H1 (cell line): ENCODE data around the gene UTP14C. TPM values are rescaled to one million over a fixed set of nuclear protein-coding genes. Genes with fewer than 3 reads are reported as not detected.

Source experiments
- CTCF ChIA-PET: fragments of 300-600 bp; sonication (Branson Sonifier 250); formaldehyde crosslinking; loops from one replicate; lab custom pipeline; 2021; ENCODE audit not compliant: partially characterized antibody; lab: Charles Lee
- POLR2A ChIA-PET: fragments of 300-600 bp; sonication (Branson Sonifier 250); formaldehyde crosslinking; loops from one replicate; lab custom pipeline; 2021; ENCODE audit warnings: inconsistent platforms; ENCODE audit not compliant: partially characterized antibody; lab: Charles Lee
- DNase-seq, 2 experiments: peaks; one replicate each; pipeline versions ENCODE4 v3.0.0 to v3.0.0-alpha.2; 2010 to 2022; ENCODE audit warnings: low spot score in 2 of 2, low read depth in 1 of 2, mixed read lengths in 1 of 2
- FAIRE-seq: peaks from 2 replicates; lab custom pipeline; 2011; peaks lifted over from hg19 to GRCh38; lab: Jason Lieb, UNC
- H2AFZ ChIP-seq: 2 replicates; pipeline ENCODE4 v1.8.1; 2012; ENCODE audit warnings: low read length, inconsistent platforms
- H2AK5ac ChIP-seq: 2 replicates; pipeline ENCODE4 v1.6.1; 2013; ENCODE audit warnings: low read depth, low read length
- H2BK120ac ChIP-seq: replicated peaks from 2 replicates; pipeline ENCODE3; 2013; ENCODE audit warnings: low read depth, low read length, inconsistent platforms
- H2BK12ac ChIP-seq: 2 replicates; pipeline ENCODE4 v1.6.1; 2013; ENCODE audit warnings: low read depth, low read length
- H2BK15ac ChIP-seq: 2 replicates; pipeline ENCODE4 v1.6.1; 2013; ENCODE audit warnings: low read length
- H2BK20ac ChIP-seq: 2 replicates; pipeline ENCODE4 v1.6.1; 2013; ENCODE audit warnings: low read length
- H2BK5ac ChIP-seq: 2 replicates; pipeline ENCODE4 v1.6.1; 2013; ENCODE audit warnings: low read depth, low read length
- H3K14ac ChIP-seq: 2 replicates; pipeline ENCODE4 v1.6.1; 2013; ENCODE audit warnings: inconsistent platforms; ENCODE audit not compliant: insufficient read length
- H3K18ac ChIP-seq: 2 replicates; pipeline ENCODE4 v1.6.1; 2013; ENCODE audit warnings: low read length; ENCODE audit errors: extremely low read depth
- H3K23ac ChIP-seq: 2 replicates; pipeline ENCODE4 v1.6.1; 2013; ENCODE audit warnings: inconsistent platforms; ENCODE audit not compliant: insufficient read length
- H3K23me2 ChIP-seq: 2 replicates; pipeline ENCODE4 v1.6.1; 2013; ENCODE audit warnings: low read depth, low read length
- H3K27ac ChIP-seq: 2 replicates; pipeline ENCODE4 v1.6.1; 2011; ENCODE audit warnings: low read depth, low read length, inconsistent platforms
- H3K27me3 ChIP-seq, 4 experiments: replicated peaks in 1 of 4; 1 replicate in 1 of 4; 2 replicates in 3 of 4; pipeline versions ENCODE4 v1.6.1 to v1.8.1; 2011 to 2013; ENCODE audit warnings: low read length in 3 of 4, mild to moderate bottlenecking in 3 of 4, inconsistent platforms in 2 of 4, mixed read lengths in 2 of 4, moderate library complexity in 1 of 4; ENCODE audit not compliant: control insufficient read depth in 3 of 4, insufficient read depth in 3 of 4; ENCODE audit errors: extremely low read depth in 1 of 4
- H3K36me3 ChIP-seq, 4 experiments: 2 replicates each; pipeline versions ENCODE4 v1.6.1 to v1.8.1; 2011 to 2013; ENCODE audit warnings: mild to moderate bottlenecking in 4 of 4, low read length in 3 of 4, moderate library complexity in 2 of 4, control low read depth in 1 of 4, inconsistent platforms in 1 of 4; ENCODE audit not compliant: insufficient read depth in 4 of 4, control insufficient read depth in 2 of 4
- H3K4ac ChIP-seq: replicated peaks from 2 replicates; pipeline ENCODE3; 2013; ENCODE audit warnings: low read length, low read depth, mixed read lengths, inconsistent platforms; ENCODE audit not compliant: insufficient read length
- H3K4me1 ChIP-seq, 4 experiments: replicated peaks in 1 of 4; 1 replicate in 1 of 4; 2 replicates in 3 of 4; pipeline versions ENCODE4 v1.6.1 to v1.8.1; 2011 to 2013; ENCODE audit warnings: low read length in 3 of 4, inconsistent platforms in 2 of 4, mixed read lengths in 1 of 4; ENCODE audit not compliant: insufficient read depth in 4 of 4, control insufficient read depth in 3 of 4
- H3K4me2 ChIP-seq, 2 experiments: 2 replicates each; pipeline versions ENCODE4 v1.6.1 to v1.8.1; 2011 to 2013; ENCODE audit warnings: low read depth in 2 of 2, low read length in 2 of 2, control low read depth in 1 of 2, inconsistent platforms in 1 of 2, mild to moderate bottlenecking in 1 of 2; ENCODE audit not compliant: insufficient read depth in 1 of 2
- H3K4me3 ChIP-seq, 4 experiments: fragments of 200-600, 300-600 bp in 1 of 4; sonication (generic), shearing (Covaris generic), sonication (Bioruptor Twin) in 1 of 4; 2 replicates each; pipeline versions ENCODE4 v1.5.1 to v1.8.1; 2011 to 2016; ENCODE audit warnings: low read length in 4 of 4, low read depth in 3 of 4, control low read depth in 2 of 4, inconsistent platforms in 2 of 4, mild to moderate bottlenecking in 2 of 4, mixed read lengths in 1 of 4, moderate library complexity in 1 of 4; ENCODE audit not compliant: insufficient read depth in 2 of 4; ENCODE audit errors: extremely low read depth in 1 of 4
- H3K56ac ChIP-seq: replicated peaks from 2 replicates; pipeline ENCODE3; 2013; ENCODE audit warnings: low read depth, mild to moderate bottlenecking, mixed read lengths, low read length, inconsistent platforms; ENCODE audit not compliant: insufficient read length
- H3K79me1 ChIP-seq: 2 replicates; pipeline ENCODE4 v1.6.1; 2013; ENCODE audit warnings: low read depth, low read length, control low read depth
- H3K79me2 ChIP-seq, 2 experiments: 2 replicates each; pipeline versions ENCODE4 v1.6.1 to v1.8.1; 2012 to 2013; ENCODE audit warnings: low read length in 2 of 2, mild to moderate bottlenecking in 2 of 2, inconsistent platforms in 1 of 2; ENCODE audit not compliant: insufficient read depth in 2 of 2, control insufficient read depth in 1 of 2
- H3K9ac ChIP-seq, 4 experiments: replicated peaks in 1 of 4; 1 replicate in 1 of 4; 2 replicates in 3 of 4; pipeline versions ENCODE4 v1.6.1 to v1.8.1; 2011 to 2013; ENCODE audit warnings: low read depth in 3 of 4, low read length in 3 of 4, control low read depth in 2 of 4, mild to moderate bottlenecking in 2 of 4, moderate library complexity in 2 of 4, inconsistent platforms in 1 of 4; ENCODE audit errors: extremely low read depth in 1 of 4
- H3K9me3 ChIP-seq, 2 experiments: 2 replicates each; pipeline versions ENCODE4 v1.6.1 to v1.8.1; 2012 to 2013; ENCODE audit warnings: mild to moderate bottlenecking in 2 of 2, moderate library complexity in 2 of 2, control low read depth in 1 of 2, inconsistent platforms in 1 of 2, low read depth in 1 of 2, low read length in 1 of 2, mixed read lengths in 1 of 2; ENCODE audit not compliant: insufficient read depth in 2 of 2
- H4K20me1 ChIP-seq, 2 experiments: replicated peaks in 1 of 2; 2 replicates each; pipeline versions ENCODE3 to v1.8.1; 2011 to 2013; ENCODE audit warnings: inconsistent platforms in 2 of 2, low read length in 2 of 2, mild to moderate bottlenecking in 1 of 2; ENCODE audit not compliant: insufficient read depth in 2 of 2, control insufficient read depth in 1 of 2
- H4K5ac ChIP-seq: 2 replicates; pipeline ENCODE4 v1.6.1; 2013; ENCODE audit warnings: low read length, low read depth, mixed read lengths, inconsistent platforms; ENCODE audit not compliant: insufficient read length
- H4K8ac ChIP-seq: 2 replicates; pipeline ENCODE4 v1.8.0; 2013; ENCODE audit warnings: mild to moderate bottlenecking, moderate library complexity, low read length, inconsistent platforms; ENCODE audit not compliant: insufficient read depth; ENCODE audit errors: extremely low read depth
- H4K91ac ChIP-seq: replicated peaks from 2 replicates; pipeline ENCODE3; 2013; ENCODE audit warnings: low read length, mixed read lengths, inconsistent platforms; ENCODE audit not compliant: insufficient read length
- CEBPB ChIP-seq: IDR thresholded peaks from 2 replicates; pipeline ENCODE4 v1.6.1; 2012; ENCODE audit warnings: low read depth, low read length
- CTBP2 ChIP-seq: IDR thresholded peaks from 2 replicates; pipeline ENCODE4 v1.7.0; 2011; ENCODE audit warnings: borderline replicate concordance, mild to moderate bottlenecking, moderate library complexity, mixed read lengths, low read length; ENCODE audit not compliant: insufficient read depth, insufficient read length
- KDM5A ChIP-seq: fragments of 200-600 bp; IDR thresholded peaks from 2 replicates; pipeline ENCODE4 v1.7.1; 2012; ENCODE audit warnings: mild to moderate bottlenecking, low read length, inconsistent platforms, mixed read lengths
- NANOG ChIP-seq: IDR thresholded peaks from 2 replicates; pipeline ENCODE4 v1.6.1; 2011; ENCODE audit warnings: low read length, low read depth, mild to moderate bottlenecking, inconsistent platforms; ENCODE audit not compliant: insufficient read depth, poor library complexity, severe bottlenecking
- PHF8 ChIP-seq: fragments of 200-600 bp; sonication (generic); conservative IDR thresholded peaks from 2 replicates; pipeline ENCODE4 v1.7.1; 2012; ENCODE audit warnings: low read depth, mild to moderate bottlenecking, inconsistent platforms, low read length, moderate library complexity
- SIRT6 ChIP-seq: IDR thresholded peaks from one replicate; pipeline ENCODE4 v1.7.1; 2012; ENCODE audit warnings: low read length, inconsistent platforms
- SRF ChIP-seq: IDR thresholded peaks from 2 replicates; pipeline ENCODE4 v1.6.1; 2011; ENCODE audit warnings: mild to moderate bottlenecking, low read depth, low read length, moderate library complexity
- YY1 ChIP-seq: IDR thresholded peaks from 2 replicates; pipeline ENCODE4 v1.6.1; 2011; ENCODE audit warnings: low read depth, mild to moderate bottlenecking, low read length
- WGBS, 2 experiments: shearing (Covaris generic) in 1 of 2; methylation state at CpG; one replicate each; pipeline versions ENCODE4 v1.1.6 to v1.1.7; 2013 to 2015; ENCODE audit warnings: low lambda C conversion rate in 2 of 2, mixed read lengths in 2 of 2, inconsistent platforms in 1 of 2, low coverage in 1 of 2, missing lambda C conversion rate in 1 of 2; ENCODE audit not compliant: insufficient replicate concordance in 2 of 2, insufficient coverage in 1 of 2, insufficient read length in 1 of 2; ENCODE audit errors: extremely low coverage in 1 of 2, missing lambda C conversion rate in 1 of 2; 5-methylcytosine and 5-hydroxymethylcytosine counted together
- long read RNA-seq, 2 experiments: library from RNA in 1 of 2; library from capped mRNA in 1 of 2; stranded (forward); transcript quantifications; one replicate each; pipeline ENCODE4 v2.0.0, GENCODE V29; 2021; ENCODE audit warnings: inconsistent platforms in 1 of 2
- polyA minus RNA-seq, 3 experiments: library from RNA; depleted of rRNA, polyadenylated mRNA; stranded (reverse); fragments of >200 nt; gene quantifications; 1 replicate in 2 of 3; 2 replicates in 1 of 3; pipeline ENCODE4 v1.2.3, GENCODE V29; 2011
- polyA plus RNA-seq, 7 experiments: library from polyadenylated mRNA; depleted of rRNA in 3 of 7; stranded (reverse) in 5 of 7; unstranded in 2 of 7; fragments of >200 nt in 5 of 7; fragments of 200-250 nt in 2 of 7; gene quantifications; 1 replicate in 5 of 7; 2 replicates in 1 of 7; 4 replicates in 1 of 7; pipeline versions ENCODE4 v1.2.1 to v1.2.3, GENCODE V29; 2011 to 2013; ENCODE audit warnings: missing spikeins in 2 of 7, mixed read lengths in 2 of 7
- total RNA-seq: library from RNA; stranded (reverse); fragmentation: NEBNext Ultra II Directional; extraction: Animal tissue kit (Norgen Biotek cat#: 25700); gene quantifications from 2 replicates; pipeline ENCODE4 v1.2.1, GENCODE V29; 2021

Gene UTP14C
- 22.7 and 23.0 TPM in 2 replicates for total RNA-seq
- 4.0 and 6.8 TPM in 2 replicates for polyA plus RNA-seq (2011; rRNA removed)
- 9.1 TPM for polyA plus RNA-seq (2011; cell fraction: cytosol; rRNA removed)
- 5.9 TPM for polyA plus RNA-seq (2011; cell fraction: nucleus; rRNA removed)
- polyA plus RNA-seq (2012, experiment 1 of 2) = 10.0 to 18.6 TPM (median 12.0 TPM) in 4 replicates
- polyA plus RNA-seq (2012, experiment 2 of 2) = 0.77 TPM
- 26.8 TPM for polyA plus RNA-seq (2013, experiment 1 of 2)
- 27.4 TPM for polyA plus RNA-seq (2013, experiment 2 of 2)
- polyA minus RNA-seq (2011; rRNA and poly(A)+ RNA removed) = 14.9 and 18.7 TPM in 2 replicates
- 10.5 TPM for polyA minus RNA-seq (2011; cell fraction: cytosol; rRNA and poly(A)+ RNA removed)
- 20.1 TPM for polyA minus RNA-seq (2011; cell fraction: nucleus; rRNA and poly(A)+ RNA removed)
- long read RNA-seq, experiment 1, partial matches to known transcripts = 0 of 16 reads
- long read RNA-seq, experiment 1, other reads (novel, unspliced or antisense) = 16 of 16 reads
- long read RNA-seq, experiment 2 = 0 reads

- H2BK20ac ChIP-seq = no peak within 1 kb of the TSS
- H3K4me2 ChIP-seq = no peak within 1 kb of the TSS
- no peak within 1 kb of the TSS for H3K18ac ChIP-seq
- H3K9ac ChIP-seq = no peak within 1 kb of the TSS
- no peak within 1 kb of the TSS for H2BK120ac ChIP-seq
- H2BK15ac ChIP-seq = no peak within 1 kb of the TSS
- FAIRE-seq (no peak), DNase-seq (no peak)
- no peak within 1 kb of the TSS for H2AFZ ChIP-seq
- no peak within 1 kb of the TSS for H3K14ac ChIP-seq
- no peaks in the 10 kb centered on the region for H3K4me1 ChIP-seq
- no peak within 1 kb of the TSS for H4K5ac ChIP-seq
- H3K36me3 ChIP-seq = peaks cover 3 to 65% (median 37%) of the 10 kb centered on the region in 4 experiments; a peak in 7 of 8 replicates
- no peak within 1 kb of the TSS; the same call in 1 of the 2 replicates for H4K8ac ChIP-seq
- no peak within 1 kb of the TSS for H2BK5ac ChIP-seq
- H3K79me1 ChIP-seq = peaks cover 3% of the 10 kb centered on the region; the same call in 1 of the 2 replicates
- peaks cover 6 to 8% of the 10 kb centered on the region in 2 experiments; a peak in 2 of 4 replicates for H3K9me3 ChIP-seq
- no peaks in the 10 kb centered on the region for H3K27me3 ChIP-seq
- no peak within 1 kb of the TSS for H4K91ac ChIP-seq
- TF ChIP-seq PHF8 = no peak
- TF ChIP-seq CEBPB = no peak
- TF ChIP-seq SRF = no peak
- no peak for TF ChIP-seq SIRT6
- TF ChIP-seq NANOG = no peak
- TF ChIP-seq KDM5A = no peak
- no peak for TF ChIP-seq YY1
- no peak for TF ChIP-seq CTBP2
- H3K4me3 ChIP-seq = no peak within 1 kb of the TSS
- H3K4ac ChIP-seq = no peak within 1 kb of the TSS
- H3K23ac ChIP-seq = no peak within 1 kb of the TSS
- no peak within 1 kb of the TSS for H3K56ac ChIP-seq
- ChIA-PET CTCF (interaction anchor here (0.8 to 1.2 kb wide), 4 partner anchors 8 to 103 kb away, joined by 3 read pairs; partner anchors contain the start of gene ALG11), POLR2A (interaction anchor here (0.9 kb wide), 1 partner anchor 8 kb away, joined by 3 read pairs; no protein-coding TSS in a partner anchor)
- no peak within 1 kb of the TSS for H2AK5ac ChIP-seq
- H3K23me2 ChIP-seq = no peaks in the 10 kb centered on the region
- peaks cover 0 to 12% of the 10 kb centered on the region in 2 experiments; a peak in 2 of 4 replicates for H3K79me2 ChIP-seq
- H4K20me1 ChIP-seq = no peaks in the 10 kb centered on the region
- WGBS, 2 experiments = 87% methylated on average over 3 of the region's 3 CpGs; no CpG with 5 or more reads in 1 of the 2 experiments
- no peak within 1 kb of the TSS for H3K27ac ChIP-seq
- H2BK12ac ChIP-seq = no peak within 1 kb of the TSS
Measured at GRCh38 chr13:52024481-52024880, at the start of gene UTP14C. TSS of gene UTP14C (plus strand) at chr13:52024691. CDS start at chr13:52028805, 4,114 bp downstream.
